Mucosa of stomach (tissue), 1 donor: Measurements from ENCODE around the gene KRTAP9-3.
"Not testable (repeated sequence)": the region's sequence is repeated elsewhere in the genome, so short reads cannot be mapped to it uniquely, and the experiment has no call there.

ENCODE experiments used
- H3K27me3 ChIP-seq: one replicate; pipeline ENCODE4 v1.7.0; 2013; ENCODE audit warnings: mild to moderate bottlenecking, low read length; ENCODE audit not compliant: control insufficient read depth, insufficient read depth
- H3K36me3 ChIP-seq: one replicate; pipeline ENCODE4 v1.7.0; 2013; ENCODE audit warnings: low read length; ENCODE audit not compliant: control insufficient read depth, insufficient read depth
- H3K4me1 ChIP-seq: one replicate; pipeline ENCODE4 v1.7.0; 2013; ENCODE audit warnings: mild to moderate bottlenecking, low read length; ENCODE audit not compliant: control insufficient read depth, insufficient read depth
- H3K4me3 ChIP-seq: one replicate; pipeline ENCODE4 v1.7.0; 2013; ENCODE audit warnings: low read length
- H3K9ac ChIP-seq: one replicate; pipeline ENCODE4 v1.7.0; 2013; ENCODE audit warnings: mild to moderate bottlenecking, low read length, moderate library complexity
- H3K9me3 ChIP-seq: one replicate; pipeline ENCODE4 v1.7.0; 2013; ENCODE audit warnings: mild to moderate bottlenecking, low read length, moderate library complexity; ENCODE audit not compliant: control insufficient read depth
- donor health status: Pancreatic carcinoma.

Gene KRTAP9-3

GRCh38 chr17:41223821-41224220 lies 8.4 kb upstream of the KRTAP9-3 start:
- Histone ChIP-seq H3K9me3 (no peaks in the 10 kb centered on the region), H3K36me3 (no peaks in the 10 kb centered on the region), H3K4me1 (no peaks in the 10 kb centered on the region), H3K27me3 (no peaks in the 10 kb centered on the region), H3K9ac (no peak overlapping the region), H3K4me3 (no peak overlapping the region)

DNA sequence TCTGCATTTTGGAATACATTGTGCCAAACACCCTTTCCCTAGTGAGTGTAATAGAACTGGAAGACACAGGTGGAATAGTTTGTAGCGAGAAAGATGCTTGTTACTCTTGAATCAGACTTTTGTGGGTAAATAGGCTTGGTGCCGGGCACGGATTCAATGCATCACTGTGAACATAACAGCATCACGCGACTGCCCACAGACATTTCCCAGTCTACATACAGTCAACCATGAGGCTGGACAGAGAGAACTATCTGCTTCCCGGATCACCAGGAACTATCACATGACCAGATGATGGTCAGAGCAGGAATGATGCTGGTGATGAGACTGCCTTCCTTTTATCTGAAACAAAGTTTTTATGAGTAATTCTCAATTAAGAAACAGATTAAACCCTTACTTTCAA lies 6.2 kb upstream of the KRTAP9-3 start:
- Histone ChIP-seq H3K27me3 (no peaks in the 10 kb centered on the region), H3K36me3 (no peaks in the 10 kb centered on the region), H3K4me1 (no peaks in the 10 kb centered on the region), H3K9ac (no peak overlapping the region), H3K4me3 (no peak overlapping the region), H3K9me3 (no peaks in the 10 kb centered on the region)

DNA sequence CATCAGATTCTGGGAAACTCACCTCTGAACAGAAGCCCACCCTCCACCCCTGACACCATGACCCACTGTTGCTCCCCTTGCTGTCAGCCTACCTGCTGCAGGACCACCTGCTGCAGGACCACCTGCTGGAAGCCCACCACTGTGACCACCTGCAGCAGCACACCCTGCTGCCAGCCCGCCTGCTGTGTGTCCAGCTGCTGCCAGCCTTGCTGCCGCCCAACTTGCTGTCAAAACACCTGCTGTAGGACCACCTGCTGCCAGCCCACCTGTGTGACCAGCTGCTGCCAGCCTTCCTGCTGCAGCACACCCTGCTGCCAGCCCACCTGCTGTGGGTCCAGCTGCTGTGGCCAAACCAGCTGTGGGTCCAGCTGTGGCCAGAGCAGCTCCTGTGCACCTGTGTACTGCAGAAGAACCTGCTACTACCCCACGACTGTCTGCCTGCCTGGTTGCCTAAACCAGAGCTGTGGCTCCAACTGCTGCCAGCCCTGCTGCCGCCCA lies 5.6 kb upstream of the KRTAP9-3 start, which contains the start of gene KRTAP9-2:
Gene KRTAP9-2, plus strand, starts transcription at position 51 of the 498 bp plus-strand sequence. Its CDS starts 7 bp downstream, at position 58.
- H3K9ac ChIP-seq, H3K9me3 ChIP-seq, H3K36me3 ChIP-seq, H3K4me1 ChIP-seq, H3K27me3 ChIP-seq, H3K4me3 ChIP-seq: not testable (repeated sequence)

DNA sequence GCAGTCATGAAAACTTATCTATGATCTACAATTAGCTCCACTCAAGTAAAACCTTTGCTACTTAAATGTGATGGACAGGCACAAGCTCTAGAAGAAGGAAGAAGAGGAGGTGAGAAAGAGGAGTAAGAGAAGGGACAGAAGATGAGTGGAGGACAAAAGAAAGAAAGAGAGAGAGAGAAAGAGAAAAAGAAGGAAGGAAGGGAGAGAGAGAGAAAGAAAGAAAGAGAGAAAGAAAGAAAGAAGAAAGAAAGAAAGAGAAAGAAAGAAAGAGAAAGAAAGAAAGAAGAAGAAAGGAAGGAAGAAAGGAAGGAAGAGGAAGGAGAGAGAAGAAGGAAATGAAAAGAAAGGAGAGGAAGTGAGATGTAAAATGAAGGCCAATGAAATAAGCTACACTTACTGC lies 2.2 kb upstream of the KRTAP9-3 start:
- Histone ChIP-seq H3K27me3 (no peaks in the 10 kb centered on the region), H3K4me3 (no peak overlapping the region), H3K4me1 (no peaks in the 10 kb centered on the region), H3K9ac (no peak overlapping the region), H3K36me3 (no peaks in the 10 kb centered on the region), H3K9me3 (no peaks in the 10 kb centered on the region)

GRCh38 chr17:41231731-41232130 lies 518 bp upstream of the KRTAP9-3 start:
- no peak overlapping the region for H3K4me3 ChIP-seq
- no peak overlapping the region for H3K9ac ChIP-seq
- H3K9me3 ChIP-seq = no peaks in the 10 kb centered on the region
- H3K4me1 ChIP-seq = no peaks in the 10 kb centered on the region
- H3K36me3 ChIP-seq = no peaks in the 10 kb centered on the region
- no peaks in the 10 kb centered on the region for H3K27me3 ChIP-seq

DNA sequence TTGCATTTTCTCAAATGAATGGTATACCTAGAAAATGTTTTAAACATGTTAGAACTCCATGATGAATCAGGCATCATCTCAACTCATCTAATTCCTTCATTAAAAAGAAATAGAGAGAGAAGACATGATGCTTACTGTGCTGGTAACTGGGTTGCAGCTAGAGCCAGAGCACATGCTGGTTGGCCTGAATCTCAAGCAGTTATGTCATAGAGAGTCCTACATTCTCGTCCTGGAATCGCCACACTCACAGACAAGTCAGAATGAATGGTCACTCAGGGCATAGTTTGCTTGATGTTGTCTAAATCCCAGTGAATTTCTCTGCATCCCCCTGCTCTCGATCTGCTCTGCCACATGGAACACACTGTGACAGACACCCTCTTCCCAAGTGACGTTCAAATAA lies 4.9 kb downstream of the KRTAP9-3 start:
- H3K9ac ChIP-seq, H3K36me3 ChIP-seq, H3K27me3 ChIP-seq, H3K4me3 ChIP-seq, H3K9me3 ChIP-seq, H3K4me1 ChIP-seq: not testable (repeated sequence)

GRCh38 chr17:41237949-41238437 lies 5.7 kb downstream of the KRTAP9-3 start, which contains the start of gene KRTAP9-8:
TSS of gene KRTAP9-8 (plus strand) at chr17:41237999. CDS start at chr17:41238052, 53 bp downstream.
- H3K4me3 ChIP-seq, H3K9me3 ChIP-seq, H3K27me3 ChIP-seq, H3K4me1 ChIP-seq, H3K9ac ChIP-seq, H3K36me3 ChIP-seq: not testable (repeated sequence)

GRCh38 chr17:41246995-41247787 lies 14.9 kb downstream of the KRTAP9-3 start:
- not testable (repeated sequence) for H3K27me3 ChIP-seq, H3K4me1 ChIP-seq, H3K9ac ChIP-seq, H3K36me3 ChIP-seq, H3K9me3 ChIP-seq, H3K4me3 ChIP-seq

GRCh38 chr17:41249637-41250240 lies 17.5 kb downstream of the KRTAP9-3 start, which contains the start of gene KRTAP9-4:
TSS of gene KRTAP9-4 (plus strand) at chr17:41249687. CDS start at chr17:41249721, 34 bp downstream.
- H3K9me3 ChIP-seq, H3K9ac ChIP-seq, H3K4me1 ChIP-seq, H3K4me3 ChIP-seq, H3K27me3 ChIP-seq, H3K36me3 ChIP-seq: not testable (repeated sequence)

DNA sequence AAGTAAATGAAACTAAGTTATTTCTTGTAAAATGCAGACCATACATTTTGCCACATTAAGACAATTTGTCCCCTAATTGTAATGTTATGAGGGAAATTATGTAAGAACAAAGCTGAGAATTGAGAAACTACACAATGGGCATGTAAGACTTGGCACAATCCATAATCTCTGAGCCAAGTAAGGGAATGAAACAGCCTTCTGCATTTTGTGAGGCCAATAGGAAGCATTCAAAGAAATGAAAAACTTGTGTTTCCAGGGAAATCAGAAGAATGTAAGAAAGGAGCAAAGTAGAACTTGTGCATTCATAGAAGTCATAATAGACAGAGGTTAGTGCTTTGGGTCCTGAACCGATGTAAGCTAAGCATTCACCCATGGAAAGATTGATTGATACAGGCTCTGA lies 19.0 kb downstream of the KRTAP9-3 start:
- H3K9ac ChIP-seq = no peak overlapping the region

GRCh38 chr17:41254861-41255260 lies 22.6 kb downstream of the KRTAP9-3 start:
- no peaks in the 10 kb centered on the region for H3K4me1 ChIP-seq
- no peak overlapping the region for H3K9ac ChIP-seq
- no peak overlapping the region for H3K4me3 ChIP-seq
- no peaks in the 10 kb centered on the region for H3K9me3 ChIP-seq
- no peaks in the 10 kb centered on the region for H3K36me3 ChIP-seq
- H3K27me3 ChIP-seq = peaks cover 5% of the 10 kb centered on the region

More for the DNA sequence above, 19.0 kb downstream of the KRTAP9-3 start:
- Histone ChIP-seq H3K27me3 (peaks cover 5% of the 10 kb centered on the region), H3K4me3 (no peak overlapping the region), H3K9me3 (no peaks in the 10 kb centered on the region), H3K4me1 (no peaks in the 10 kb centered on the region), H3K36me3 (no peaks in the 10 kb centered on the region)
